HG03159 (cell line): ENCODE measurements around the gene CRYBB3.
"Not testable (repeated sequence)": the region's sequence is repeated elsewhere in the genome, so short reads cannot be mapped to it uniquely, and the experiment has no call there.

Source experiments
- ATAC-seq: cut with Tn5 transposase; IDR thresholded peaks from one replicate; pipeline ENCODE4 v1.9.1; 2021; ENCODE audit warnings: mild to moderate bottlenecking, moderate library complexity; ENCODE audit not compliant: unreplicated experiment

CRYBB3 gene

DNA sequence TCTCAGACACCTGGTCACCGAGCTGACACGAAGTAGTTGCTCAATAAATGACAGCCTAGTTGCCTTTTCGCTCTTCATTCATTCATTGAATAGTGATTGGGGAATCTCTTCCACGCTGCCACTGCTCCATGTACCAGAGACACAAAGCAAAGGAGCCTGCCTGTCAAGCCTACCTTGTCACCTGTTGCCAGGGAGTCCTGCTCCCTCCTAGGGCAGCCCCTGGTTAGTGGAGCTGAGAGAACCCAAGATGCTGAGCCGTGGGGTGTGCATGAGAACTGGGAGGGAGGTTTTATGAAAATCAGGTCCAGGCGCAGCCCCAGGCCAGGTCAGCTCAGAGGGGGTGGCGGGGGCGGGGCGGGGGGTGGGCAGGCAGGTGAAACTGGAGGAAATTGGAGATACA, 38.4 kb downstream of the CRYBB3 start:
- ATAC-seq = not testable (repeated sequence)

DNA sequence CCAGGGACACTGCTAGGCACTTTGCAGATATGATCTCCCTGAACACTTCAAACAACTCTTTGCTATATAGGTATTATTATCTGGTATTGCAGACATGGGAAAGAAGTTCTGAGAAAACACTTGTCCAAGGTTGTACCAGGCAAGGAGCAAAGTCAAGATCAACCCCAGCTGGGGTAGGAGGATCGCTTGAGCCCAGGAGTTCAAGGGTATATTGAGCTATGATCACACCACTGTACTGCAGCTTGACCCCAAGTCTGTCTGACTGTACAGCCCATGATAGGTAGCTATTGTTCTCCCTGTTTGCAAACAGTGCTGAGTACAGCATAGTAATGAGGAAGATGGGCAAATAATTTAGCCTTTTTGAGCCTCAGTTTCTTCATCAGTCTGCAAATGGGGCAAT, 55.5 kb downstream of the CRYBB3 start:
- ATAC-seq = not testable (repeated sequence)
